ENCODE results near the gene GALT. TPM values are rescaled to one million over a fixed set of nuclear protein-coding genes. Genes with fewer than 3 reads are reported as not detected.

The GALT gene
- total RNA-seq, 4 donors from 2014 or later = 47.6 to 182 (median 77.6) TPM

- WGBS = 90% methylated on average over 4 of the region's 4 CpGs
- no peaks in the 10 kb centered on the region for H3K9me3 ChIP-seq
- TF ChIP-seq CTCF (IDR thresholded peaks at IDR 0.05) (no peak), EP300 (IDR thresholded peaks at IDR 0.05) (no peak), POLR2A (IDR thresholded peaks at IDR 0.05) (no peak), POLR2AphosphoS5 (IDR thresholded peaks at IDR 0.05) (no peak)
Measured at GRCh38 chr9:34684145-34684544, 37.7 kb downstream of the GALT start.

DNA sequence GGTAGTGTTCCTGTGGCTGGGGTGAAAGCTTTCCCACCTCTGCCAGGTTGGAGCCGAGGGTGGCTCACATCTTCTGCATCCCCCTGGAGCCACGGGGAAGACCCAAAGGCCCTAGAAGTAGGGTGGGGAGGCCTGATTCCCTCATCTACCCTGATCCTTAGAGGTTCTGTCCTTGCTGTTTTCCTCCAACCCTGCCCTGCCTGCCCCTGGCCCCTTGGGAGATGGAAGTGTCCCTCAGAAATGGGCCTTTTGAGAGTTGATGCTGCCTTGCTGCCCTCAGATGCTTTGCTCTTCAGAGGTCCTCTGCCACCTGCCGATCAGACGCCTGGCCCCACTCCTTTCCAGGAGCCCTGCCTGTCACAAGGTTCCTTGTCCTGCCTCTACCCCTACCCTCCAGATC, 38.3 kb downstream of the GALT start:
- TF ChIP-seq CTCF (IDR thresholded peaks at IDR 0.05) (no peak), POLR2A (IDR thresholded peaks at IDR 0.05) (no peak), EP300 (IDR thresholded peaks at IDR 0.05) (no peak), POLR2AphosphoS5 (IDR thresholded peaks at IDR 0.05) (no peak)
- peaks cover 9% of the 10 kb centered on the region for H3K4me1 ChIP-seq
- WGBS = 100% methylated on average over 4 of the region's 4 CpGs
- no peaks in the 10 kb centered on the region for H3K9me3 ChIP-seq
- no peaks in the 10 kb centered on the region for H3K36me3 ChIP-seq
- H3K27ac ChIP-seq = peak overlapping the region; percentile 73
- no peaks in the 10 kb centered on the region for H3K27me3 ChIP-seq
- DNase-seq (ENCODE audit: low spot score in 2 of 2) = no peak
- H3K4me3 ChIP-seq = no peak overlapping the region

More at GRCh38 chr9:34684145-34684544, 37.7 kb downstream of the GALT start:
- no peaks in the 10 kb centered on the region for H3K27me3 ChIP-seq
- H3K27ac ChIP-seq = no peak overlapping the region
- peaks cover 9% of the 10 kb centered on the region for H3K4me1 ChIP-seq
- no peak for DNase-seq (ENCODE audit: low spot score in 2 of 2)
- no peak overlapping the region for H3K4me3 ChIP-seq
- no peaks in the 10 kb centered on the region for H3K36me3 ChIP-seq

DNA sequence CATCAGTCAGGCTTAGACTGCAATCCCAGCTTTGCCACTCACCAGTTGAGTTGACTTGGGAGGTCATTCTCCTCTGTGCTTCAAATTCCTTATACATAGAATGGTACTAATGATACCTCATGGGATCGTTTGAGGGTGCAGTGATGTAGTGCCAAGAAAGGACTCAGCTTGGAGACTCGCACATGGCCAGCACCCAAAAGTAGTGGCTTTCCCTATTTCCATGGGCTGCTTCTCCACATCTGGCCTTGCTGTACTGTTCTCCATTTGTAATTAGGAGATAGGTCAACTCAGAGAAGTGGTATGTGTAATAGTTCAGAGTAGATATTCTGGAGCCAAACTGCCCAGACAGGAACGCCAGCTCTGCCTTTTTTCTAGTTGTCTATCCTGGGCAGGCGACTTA, 39.1 kb downstream of the GALT start:
- no peaks in the 10 kb centered on the region for H3K9me3 ChIP-seq
- no peak for DNase-seq (ENCODE audit: low spot score in 2 of 2)
- H3K27ac ChIP-seq = peak overlapping the region; percentile 73
- no peak overlapping the region for H3K4me3 ChIP-seq
- H3K4me1 ChIP-seq = peaks cover 10% of the 10 kb centered on the region
- WGBS = 61% methylated on average over 4 of the region's 4 CpGs
- H3K27me3 ChIP-seq = no peaks in the 10 kb centered on the region
- no peaks in the 10 kb centered on the region for H3K36me3 ChIP-seq
- TF ChIP-seq CTCF (IDR thresholded peaks at IDR 0.05) (no peak), EP300 (IDR thresholded peaks at IDR 0.05) (no peak), POLR2AphosphoS5 (IDR thresholded peaks at IDR 0.05) (no peak), POLR2A (IDR thresholded peaks at IDR 0.05) (no peak)

DNA sequence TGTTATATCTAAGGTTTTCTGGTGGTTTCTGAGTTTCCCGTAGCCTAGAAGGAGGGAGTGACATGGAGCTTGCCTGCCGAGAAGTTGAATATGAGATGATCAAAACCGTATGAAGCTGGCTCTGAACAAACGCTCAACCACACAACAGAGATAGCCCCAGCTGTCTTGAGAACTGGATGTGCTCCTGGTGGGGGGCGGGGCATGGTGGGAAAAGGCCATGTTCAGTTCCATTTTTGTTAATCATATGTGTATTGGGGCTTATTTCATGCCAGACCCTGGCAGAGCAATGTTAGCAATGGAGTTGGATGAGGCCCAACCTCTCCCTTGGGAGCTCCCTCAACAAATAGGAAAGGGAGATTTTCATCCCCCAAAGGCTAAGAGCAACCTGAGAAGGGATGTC, 39.8 kb downstream of the GALT start:
- Histone ChIP-seq H3K27me3 (no peaks in the 10 kb centered on the region), H3K36me3 (no peaks in the 10 kb centered on the region), H3K27ac (peak overlapping the region; percentile 73), H3K4me1 (peaks cover 14% of the 10 kb centered on the region), H3K4me3 (no peak overlapping the region), H3K9me3 (no peaks in the 10 kb centered on the region)
- no peak for TF ChIP-seq EP300 (IDR thresholded peaks at IDR 0.05)
- no peak for TF ChIP-seq POLR2AphosphoS5 (IDR thresholded peaks at IDR 0.05)
- TF ChIP-seq CTCF (IDR thresholded peaks at IDR 0.05) = no peak
- TF ChIP-seq POLR2A (IDR thresholded peaks at IDR 0.05) = no peak
- WGBS = 71% methylated on average over 5 of the region's 5 CpGs
- no peak for DNase-seq (ENCODE audit: low spot score in 2 of 2)

DNA sequence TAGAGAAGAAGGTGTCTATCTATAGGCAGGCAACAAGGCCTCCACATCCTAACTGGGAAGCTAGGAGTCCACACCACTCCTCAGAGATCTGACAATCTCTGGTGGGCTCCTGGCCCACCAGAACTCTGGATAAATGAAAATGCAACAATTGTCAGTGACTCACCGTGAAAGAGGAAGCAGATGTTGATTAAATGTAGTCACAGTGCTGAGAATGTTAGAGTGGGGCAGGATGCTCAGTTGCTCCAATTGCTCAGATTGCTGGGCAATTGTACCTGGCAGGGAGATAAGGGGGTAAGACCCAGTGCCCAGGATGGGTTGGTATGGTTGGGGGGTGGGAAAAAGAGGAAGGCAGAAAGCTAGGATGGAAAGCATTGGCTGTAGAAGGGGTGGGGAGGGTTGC, 40.3 kb downstream of the GALT start:
- Histone ChIP-seq H3K4me1 (peaks cover 14% of the 10 kb centered on the region), H3K27me3 (no peaks in the 10 kb centered on the region), H3K4me3 (no peak overlapping the region), H3K9me3 (no peaks in the 10 kb centered on the region), H3K27ac (peak overlapping the region; percentile 31), H3K36me3 (no peaks in the 10 kb centered on the region)
- no peak for TF ChIP-seq POLR2A (IDR thresholded peaks at IDR 0.05)
- no peak for TF ChIP-seq EP300 (IDR thresholded peaks at IDR 0.05)
- TF ChIP-seq POLR2AphosphoS5 (IDR thresholded peaks at IDR 0.05) = no peak
- TF ChIP-seq CTCF (IDR thresholded peaks at IDR 0.05) = no peak
- 36% methylated on average over 1 of the region's 1 CpG for WGBS
- DNase-seq (ENCODE audit: low spot score in 2 of 2) = no peak
